ENCODE results near the gene GGT1.
"Not testable (repeated sequence)": the region's sequence is repeated elsewhere in the genome, so short reads cannot be mapped to it uniquely, and the experiment has no call there.

Gene GGT1

GRCh38 chr22:24633231-24634023 lies 30.4 kb downstream of the GGT1 start:
- H3K4me3 ChIP-seq (ENCODE audit: low read length); DNase-seq (ENCODE audit: low read depth): not testable (repeated sequence)

- DNase-seq (ENCODE audit: low read depth): not testable (repeated sequence)
These were observed 31.9 kb downstream of the GGT1 start for GRCh38 chr22:24634776-24635389.

GRCh38 chr22:24636513-24636912 lies 33.5 kb downstream of the GGT1 start:
- not testable (repeated sequence) for DNase-seq (ENCODE audit: low read depth); H3K4me3 ChIP-seq (ENCODE audit: low read length)

More at GRCh38 chr22:24634776-24635389, 31.9 kb downstream of the GGT1 start:
- H3K4me3 ChIP-seq (ENCODE audit: low read length): not testable (repeated sequence)

DNA sequence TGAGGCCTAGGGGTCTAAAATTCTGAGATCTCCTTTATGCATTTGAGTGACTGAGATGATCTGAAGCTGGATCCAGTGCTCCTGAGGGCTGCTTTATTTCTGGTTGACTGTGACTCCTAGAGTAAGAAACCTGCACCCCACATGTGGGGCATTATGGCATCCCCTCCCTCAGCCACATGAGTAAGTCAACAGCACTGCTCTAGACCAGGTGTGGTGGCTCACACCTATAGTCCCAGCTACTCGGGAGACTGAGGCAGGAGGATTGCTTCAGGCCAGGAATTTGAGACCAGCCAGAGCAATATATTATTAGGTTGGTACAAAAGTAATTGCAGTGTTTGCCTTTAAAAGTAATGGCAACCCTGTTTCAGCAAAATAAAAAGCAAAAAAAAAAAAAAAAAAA lies 39.3 kb downstream of the GGT1 start:
- not testable (repeated sequence) for H3K4me3 ChIP-seq (ENCODE audit: low read length); DNase-seq (ENCODE audit: low read depth)

- H3K4me3 ChIP-seq (ENCODE audit: low read length); DNase-seq (ENCODE audit: low read depth): not testable (repeated sequence)
These were observed 41.4 kb downstream of the GGT1 start for GRCh38 chr22:24644409-24644808.

- not testable (repeated sequence) for H3K4me3 ChIP-seq (ENCODE audit: low read length); DNase-seq (ENCODE audit: low read depth)
These were observed 42.7 kb downstream of the GGT1 start for GRCh38 chr22:24645408-24646399.

- H3K4me3 ChIP-seq (ENCODE audit: low read length); DNase-seq (ENCODE audit: low read depth): not testable (repeated sequence)
These were observed 43.8 kb downstream of the GGT1 start for GRCh38 chr22:24646756-24647155.

DNA sequence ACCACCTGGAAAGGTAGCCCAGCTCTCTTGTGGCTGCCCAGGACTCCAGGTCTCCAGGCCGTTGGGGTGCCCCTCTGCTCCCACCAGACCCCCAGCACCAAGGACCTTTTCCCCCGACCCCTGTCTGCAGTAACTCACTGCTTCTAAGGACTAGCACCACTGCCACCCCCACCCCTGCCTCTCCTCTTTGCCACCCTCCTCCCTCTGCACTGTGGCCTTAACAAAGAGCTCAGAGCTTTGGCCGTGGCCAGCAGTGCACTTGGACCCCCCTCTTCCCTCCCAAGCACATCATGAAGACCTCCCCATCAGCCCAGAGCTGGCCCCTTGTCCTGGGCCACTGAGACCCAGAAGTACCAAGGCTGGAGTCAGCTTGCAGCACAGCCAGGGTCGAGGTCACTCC lies 46.4 kb downstream of the GGT1 start:
- H3K4me3 ChIP-seq (ENCODE audit: low read length); DNase-seq (ENCODE audit: low read depth): not testable (repeated sequence)

DNA sequence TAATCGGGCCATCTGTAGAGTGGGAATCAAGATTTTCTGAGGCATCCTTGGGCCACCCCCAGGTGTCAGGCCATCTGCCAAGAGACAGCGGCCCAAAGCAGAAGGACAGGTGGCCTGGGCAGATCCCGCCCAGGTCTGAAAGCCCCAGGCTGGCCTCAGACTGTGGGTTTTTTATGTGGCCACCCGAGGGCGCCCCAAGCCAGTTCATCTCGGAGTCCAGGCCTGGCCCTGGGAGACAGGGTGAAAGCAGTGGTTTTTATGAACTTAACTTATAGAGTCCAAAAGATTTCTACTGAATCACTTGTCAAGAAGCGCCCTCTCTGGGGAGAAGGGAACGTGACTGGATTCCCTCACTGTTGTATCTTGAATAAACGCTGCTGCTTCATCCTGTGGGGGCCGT lies 47.9 kb downstream of the GGT1 start:
- not testable (repeated sequence) for DNase-seq (ENCODE audit: low read depth); H3K4me3 ChIP-seq (ENCODE audit: low read length)

DNA sequence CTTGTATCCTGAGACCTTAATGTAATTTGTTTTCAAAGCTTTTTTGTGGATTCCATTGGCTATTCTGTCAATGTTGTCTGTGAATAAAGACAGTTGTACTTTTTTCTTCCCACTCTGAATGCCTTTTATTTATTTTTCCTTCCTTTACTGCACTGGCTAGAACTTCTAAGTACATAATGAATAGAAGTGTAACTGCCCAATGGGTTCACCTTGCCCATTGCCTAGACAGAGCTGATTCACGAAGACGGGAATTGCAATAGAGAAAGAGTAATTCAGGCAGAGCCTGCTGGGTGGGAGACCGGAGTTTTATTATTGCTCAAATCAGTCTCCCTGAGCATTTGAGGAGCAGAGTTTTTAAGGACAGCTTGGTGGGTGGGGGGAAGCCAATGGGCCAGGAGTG lies 62.4 kb downstream of the GGT1 start:
- DNase-seq (ENCODE audit: low read depth); H3K4me3 ChIP-seq (ENCODE audit: low read length): not testable (repeated sequence)

GRCh38 chr22:24667904-24668303 lies 64.9 kb downstream of the GGT1 start:
- DNase-seq (ENCODE audit: low read depth); H3K4me3 ChIP-seq (ENCODE audit: low read length): not testable (repeated sequence)

GRCh38 chr22:24672532-24672931 lies 69.5 kb downstream of the GGT1 start:
- not testable (repeated sequence) for DNase-seq (ENCODE audit: low read depth); H3K4me3 ChIP-seq (ENCODE audit: low read length)

Data from epithelial cell of esophagus (primary cell).